ENCODE measurements around the gene ARHGAP6.
"Not testable (repeated sequence)": the region's sequence is repeated elsewhere in the genome, so short reads cannot be mapped to it uniquely, and the experiment has no call there.

Gene ARHGAP6

GRCh38 chrX:11393949-11394654 lies 271.6 kb downstream of the ARHGAP6 start:
- DNase-seq = no peak

- no peak for DNase-seq
These were observed 278.9 kb downstream of the ARHGAP6 start for GRCh38 chrX:11386812-11387211.

- DNase-seq = peak; percentile 80
These were observed 279.7 kb downstream of the ARHGAP6 start for GRCh38 chrX:11386001-11386523.

GRCh38 chrX:11382930-11383329 lies 282.8 kb downstream of the ARHGAP6 start:
- no peak for DNase-seq

GRCh38 chrX:11381464-11381863 lies 284.3 kb downstream of the ARHGAP6 start:
- DNase-seq = peak; percentile 51

GRCh38 chrX:11380187-11380844 lies 285.4 kb downstream of the ARHGAP6 start:
- DNase-seq = no peak

- DNase-seq = no peak
These were observed 289.6 kb downstream of the ARHGAP6 start for GRCh38 chrX:11376163-11376562.

- no peak for DNase-seq
These were observed 290.1 kb downstream of the ARHGAP6 start for GRCh38 chrX:11375614-11376119.

GRCh38 chrX:11374570-11374969 lies 291.1 kb downstream of the ARHGAP6 start:
- DNase-seq = no peak

GRCh38 chrX:11371106-11371505 lies 294.6 kb downstream of the ARHGAP6 start:
- DNase-seq = no peak

- no peak for DNase-seq
These were observed 297.9 kb downstream of the ARHGAP6 start for GRCh38 chrX:11367609-11368430.

GRCh38 chrX:11366998-11367595 lies 298.6 kb downstream of the ARHGAP6 start:
- DNase-seq = no peak

GRCh38 chrX:11365426-11365825 lies 300.3 kb downstream of the ARHGAP6 start:
- DNase-seq = no peak

- no peak for DNase-seq
These were observed 300.9 kb downstream of the ARHGAP6 start for GRCh38 chrX:11364835-11365234.

GRCh38 chrX:11363825-11364224 lies 301.9 kb downstream of the ARHGAP6 start:
- not testable (repeated sequence) for DNase-seq

GRCh38 chrX:11363069-11363594 lies 302.6 kb downstream of the ARHGAP6 start:
- no peak for DNase-seq

- DNase-seq = not testable (repeated sequence)
These were observed 304.1 kb downstream of the ARHGAP6 start for GRCh38 chrX:11361666-11362065.

- DNase-seq = not testable (repeated sequence)
These were observed 309.8 kb downstream of the ARHGAP6 start for GRCh38 chrX:11355944-11356343.

GRCh38 chrX:11355259-11355909 lies 310.3 kb downstream of the ARHGAP6 start:
- no peak for DNase-seq

- no peak for DNase-seq
These were observed 313.4 kb downstream of the ARHGAP6 start for GRCh38 chrX:11352296-11352741.
